ENCODE data around the gene CGRRF1. TPM values are rescaled to one million over a fixed set of nuclear protein-coding genes. Genes with fewer than 3 reads are reported as not detected.

CGRRF1 gene
- total and polyA plus RNA-seq, 9 of the 15 experiments (the other 6 are each of a cell fraction or from before 2014, with no cell fraction given): 2.8 to 15.8 (median 4.6) TPM

- ChIA-PET POLR2A (no interaction called here), CTCF (ENCODE audit: low intra/inter-chr PET ratio) (no interaction called here)
- Histone ChIP-seq H3K27me3 (ENCODE audit: control insufficient read depth in 2 of 2, insufficient read depth in 2 of 2, low read length in 2 of 2) (no peaks in the 10 kb centered on the region), H3K4me3 (no peak overlapping the region), H2AFZ (ENCODE audit: low read depth, low read length) (no peak overlapping the region), H3K4me1 (replicated peaks in 1 of 2; ENCODE audit: control insufficient read depth in 2 of 2, insufficient read depth in 2 of 2, low read length in 2 of 2) (peaks cover 3 to 7% of the 10 kb centered on the region in 2 experiments; a peak in 3 of 5 replicates), H4K20me1 (replicated peaks; ENCODE audit: control insufficient read depth, insufficient read depth, low read length) (no peaks in the 10 kb centered on the region), H3K9me3 (replicated peaks; ENCODE audit: control insufficient read depth, insufficient read depth, low read depth, low read length) (no peaks in the 10 kb centered on the region), H3K79me2 (ENCODE audit: control insufficient read depth, insufficient read depth, low read length) (no peaks in the 10 kb centered on the region), H3K36me3 (ENCODE audit: control insufficient read depth, insufficient read depth, low read length) (no peaks in the 10 kb centered on the region), H3K9ac (ENCODE audit: insufficient read depth in 1 of 2, low read depth in 2 of 2, low read length in 2 of 2) (no peak overlapping the region), H3K9me1 (ENCODE audit: control insufficient read depth, insufficient read depth, low read length) (no peaks in the 10 kb centered on the region), H3K27ac (ENCODE audit: extremely low read depth, low read depth, low read length) (no peak overlapping the region), H3K4me2 (ENCODE audit: insufficient read depth, low read length) (no peak overlapping the region)
- DNase-seq (ENCODE audit: extremely low read depth in 1 of 4, low spot score in 3 of 4): peak in 2 of 4 experiments; percentile 41 to 60
- intact Hi-C loops (cut with micrococcal nuclease) (loop anchor here (10.0 kb wide), 1 partner anchor 132 kb away; no protein-coding TSS in a partner anchor), in situ Hi-C loops (cut with MboI) (no loop called here)
- no TSS peak for BruUV-seq (replicated peaks)
- 0% methylated on average over 2 of the region's 2 CpGs for WGBS (ENCODE audit: insufficient coverage, low coverage, missing lambda C conversion rate)
- peak; percentile 51 for FAIRE-seq
- peak; percentile 70 for ATAC-seq
- TF ChIP-seq C11orf30 (IDR thresholded peaks at IDR 0.05; ENCODE audit: low read depth): peak; percentile 85
- TF ChIP-seq MAFF (IDR thresholded peaks at IDR 0.05; ENCODE audit: low read length): peak; percentile 42; the same call in 1 of the 2 replicates
- TF ChIP-seq MAFK (IDR thresholded peaks at IDR 0.05; ENCODE audit: low read length): peak; percentile 48; the same call in 1 of the 2 replicates
- TF ChIP-seq RCOR1 (IDR thresholded peaks at IDR 0.05; ENCODE audit: borderline replicate concordance in 1 of 2, low read depth in 2 of 2, low read length in 2 of 2): 0 out of 4 replicates have a peak, but pooled peaks of 1 of the 2 experiments have one; percentile 4
- TF ChIP-seq L3MBTL2 (IDR thresholded peaks at IDR 0.05): peak; percentile 89
- peak; percentile 45; the same call in 1 of the 2 replicates for TF ChIP-seq JUND (IDR thresholded peaks at IDR 0.05; ENCODE audit: borderline replicate concordance, low read depth, low read length)
- TF ChIP-seq JUND (tag; IDR thresholded peaks at IDR 0.05; ENCODE audit: borderline replicate concordance, low read depth, low read length): peak; percentile 32; the same call in 1 of the 3 replicates
- TF ChIP-seq NFE2 (IDR thresholded peaks at IDR 0.05; ENCODE audit: low read depth): peak; percentile 86
- peak; percentile 82 for TF ChIP-seq ZNF316 (IDR thresholded peaks at IDR 0.05)
- TF ChIP-seq CTBP1 (IDR thresholded peaks at IDR 0.05; ENCODE audit: borderline replicate concordance): peak; percentile 42; the same call in 1 of the 2 replicates
- peak; percentile 62 for TF ChIP-seq MAFG (tag; conservative IDR thresholded peaks at IDR 0.05)
- no peak for TF ChIP-seq CHAMP1 (IDR thresholded peaks at IDR 0.05)
Measured at GRCh38 chr14:54497224-54497623, 12.5 kb upstream of the CGRRF1 start.

Measured in K562 (cell line).